Osteoblast (primary cell): ENCODE results near the gene ANKRD26. TPM values are rescaled to one million over a fixed set of nuclear protein-coding genes. Genes with fewer than 3 reads are reported as not detected.

Experiments
- DNase-seq: peaks from one replicate; pipeline ENCODE4 v3.0.0; 2011; ENCODE audit warnings: low spot score, mixed read lengths; ENCODE audit not compliant: insufficient read length; ENCODE audit errors: missing footprints
- H2AFZ ChIP-seq: 2 replicates; pipeline ENCODE4 v1.6.0; 2011; ENCODE audit warnings: mild to moderate bottlenecking, low read length
- H3K27ac ChIP-seq: 2 replicates; pipeline ENCODE4 v1.5.1; 2011; ENCODE audit warnings: mild to moderate bottlenecking, low read depth, low read length, moderate library complexity
- H3K27me3 ChIP-seq: 2 replicates; pipeline ENCODE4 v1.6.0; 2012; ENCODE audit warnings: mild to moderate bottlenecking, control low read depth, inconsistent platforms, low read length, moderate library complexity; ENCODE audit not compliant: insufficient read depth
- H3K36me3 ChIP-seq: 2 replicates; pipeline ENCODE4 v1.5.1; 2011; ENCODE audit warnings: mild to moderate bottlenecking, low read length, control low read depth, moderate library complexity; ENCODE audit not compliant: insufficient read depth
- H3K4me1 ChIP-seq: 2 replicates; pipeline ENCODE4 v1.5.1; 2011; ENCODE audit warnings: mild to moderate bottlenecking, low read length, control low read depth, moderate library complexity; ENCODE audit not compliant: insufficient read depth
- H3K4me2 ChIP-seq: 2 replicates; pipeline ENCODE4 v1.6.0; 2011; ENCODE audit warnings: mild to moderate bottlenecking, low read length; ENCODE audit not compliant: insufficient read depth
- H3K4me3 ChIP-seq: fragments of 200-600 bp; sonication (generic); 3 replicates; pipeline ENCODE4 v1.5.1; 2012; ENCODE audit warnings: mild to moderate bottlenecking, low read length, inconsistent platforms; ENCODE audit not compliant: insufficient read depth
- H3K79me2 ChIP-seq: 2 replicates; pipeline ENCODE4 v1.6.0; 2012; ENCODE audit warnings: mild to moderate bottlenecking, low read length, control low read depth, inconsistent platforms; ENCODE audit not compliant: insufficient read depth
- H3K9me3 ChIP-seq: 2 replicates; pipeline ENCODE4 v1.5.1; 2011; ENCODE audit warnings: low read depth, low read length, control low read depth
- H4K20me1 ChIP-seq: 2 replicates; pipeline ENCODE4 v1.6.0; 2012; ENCODE audit warnings: mild to moderate bottlenecking, low read length, control low read depth; ENCODE audit not compliant: insufficient read depth
- total RNA-seq: library from RNA; depleted of rRNA; stranded (reverse); fragments of >200 nt; gene quantifications from 2 replicates; pipeline ENCODE4 v1.2.3, GENCODE V29; 2012
- TF ChIP-seq, protein P1 (sequence below): IDR thresholded peaks from 2 replicates; pipeline ENCODE4 v1.5.1; 2011; ENCODE audit warnings: mild to moderate bottlenecking, low read depth, low read length, moderate library complexity; ENCODE audit errors: extremely low read depth

The ANKRD26 gene
- total RNA-seq, 1 donor, result 10.9 TPM

DNA sequence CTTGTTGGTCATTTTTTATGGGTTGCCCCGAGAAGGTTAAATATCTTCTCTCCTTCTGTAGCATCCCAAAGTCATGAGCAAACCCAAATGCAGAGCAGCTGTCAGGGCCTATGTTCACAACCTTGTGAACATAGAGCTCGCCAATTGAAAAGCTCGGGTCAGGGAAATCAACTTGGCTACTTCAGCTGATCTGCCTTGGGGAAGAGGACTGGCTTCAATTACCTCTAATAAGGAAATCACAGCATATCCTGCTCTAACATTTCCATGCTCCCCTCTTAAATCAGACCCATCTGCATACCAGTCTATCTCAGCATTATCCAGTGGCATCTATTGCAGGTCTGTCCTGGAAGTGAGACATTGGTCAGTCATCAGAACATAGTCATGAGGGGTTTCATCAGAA lies 105.6 kb downstream of the ANKRD26 start:
- no peak overlapping the region for H2AFZ ChIP-seq
- no peaks in the 10 kb centered on the region for H3K79me2 ChIP-seq
- H3K36me3 ChIP-seq, result no peaks in the 10 kb centered on the region
- H3K4me2 ChIP-seq, result no peak overlapping the region
- no peaks in the 10 kb centered on the region for H4K20me1 ChIP-seq
- H3K4me1 ChIP-seq, result no peaks in the 10 kb centered on the region
- TF ChIP-seq, protein P1, sequence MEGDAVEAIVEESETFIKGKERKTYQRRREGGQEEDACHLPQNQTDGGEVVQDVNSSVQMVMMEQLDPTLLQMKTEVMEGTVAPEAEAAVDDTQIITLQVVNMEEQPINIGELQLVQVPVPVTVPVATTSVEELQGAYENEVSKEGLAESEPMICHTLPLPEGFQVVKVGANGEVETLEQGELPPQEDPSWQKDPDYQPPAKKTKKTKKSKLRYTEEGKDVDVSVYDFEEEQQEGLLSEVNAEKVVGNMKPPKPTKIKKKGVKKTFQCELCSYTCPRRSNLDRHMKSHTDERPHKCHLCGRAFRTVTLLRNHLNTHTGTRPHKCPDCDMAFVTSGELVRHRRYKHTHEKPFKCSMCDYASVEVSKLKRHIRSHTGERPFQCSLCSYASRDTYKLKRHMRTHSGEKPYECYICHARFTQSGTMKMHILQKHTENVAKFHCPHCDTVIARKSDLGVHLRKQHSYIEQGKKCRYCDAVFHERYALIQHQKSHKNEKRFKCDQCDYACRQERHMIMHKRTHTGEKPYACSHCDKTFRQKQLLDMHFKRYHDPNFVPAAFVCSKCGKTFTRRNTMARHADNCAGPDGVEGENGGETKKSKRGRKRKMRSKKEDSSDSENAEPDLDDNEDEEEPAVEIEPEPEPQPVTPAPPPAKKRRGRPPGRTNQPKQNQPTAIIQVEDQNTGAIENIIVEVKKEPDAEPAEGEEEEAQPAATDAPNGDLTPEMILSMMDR, result no peak
- no peaks in the 10 kb centered on the region for H3K9me3 ChIP-seq
- DNase-seq, result no peak
- H3K27ac ChIP-seq, result no peak overlapping the region
- H3K27me3 ChIP-seq, result no peaks in the 10 kb centered on the region
- no peak overlapping the region for H3K4me3 ChIP-seq

DNA sequence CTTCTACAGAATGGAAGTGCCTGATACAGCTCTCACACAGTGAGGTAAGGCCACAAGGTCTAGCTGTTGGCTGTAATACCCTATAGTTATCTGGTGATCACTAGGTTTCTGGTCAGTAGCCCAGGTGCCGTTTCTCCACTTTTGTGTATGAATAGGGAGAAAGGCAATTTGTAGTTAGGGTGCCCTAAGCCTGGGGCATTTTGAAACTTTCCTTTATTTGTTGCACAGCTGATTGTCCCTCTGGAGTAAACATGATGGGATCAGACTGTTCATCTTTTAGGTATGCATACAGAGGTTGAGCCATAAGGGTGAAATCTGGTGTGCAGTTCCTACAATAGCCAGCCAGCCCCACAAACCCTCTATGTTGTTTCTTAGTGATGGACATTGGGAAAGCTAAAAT lies 112.4 kb downstream of the ANKRD26 start:
- Histone ChIP-seq H3K9me3 (no peaks in the 10 kb centered on the region), H3K4me1 (no peaks in the 10 kb centered on the region), H3K27ac (no peak overlapping the region), H3K4me2 (no peak overlapping the region), H3K27me3 (no peaks in the 10 kb centered on the region), H2AFZ (no peak overlapping the region), H3K36me3 (no peaks in the 10 kb centered on the region), H3K4me3 (no peak overlapping the region), H4K20me1 (no peaks in the 10 kb centered on the region), H3K79me2 (no peaks in the 10 kb centered on the region)
- DNase-seq, result no peak
- TF ChIP-seq, protein P1, result no peak

DNA sequence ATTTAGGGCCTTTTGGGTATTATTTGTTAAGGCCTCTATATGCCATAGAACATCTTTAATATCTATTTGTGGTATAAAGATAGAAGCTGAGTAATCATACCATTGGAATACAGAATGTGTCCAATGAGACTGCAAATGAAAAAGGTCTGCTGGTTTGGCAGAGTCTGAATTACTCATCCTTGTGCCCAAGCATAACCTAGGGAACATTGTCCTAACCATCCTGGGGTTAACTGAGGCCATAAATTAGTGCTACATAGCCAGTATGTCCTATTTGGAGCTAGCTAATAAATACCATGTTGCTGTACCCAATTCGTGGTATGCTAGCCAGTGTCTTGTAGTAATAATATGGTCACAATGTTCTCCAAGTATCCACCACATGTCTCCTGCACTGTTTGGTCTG lies 117.1 kb downstream of the ANKRD26 start:
- Histone ChIP-seq H3K36me3 (no peaks in the 10 kb centered on the region), H3K4me2 (no peak overlapping the region), H4K20me1 (no peaks in the 10 kb centered on the region), H3K4me1 (no peaks in the 10 kb centered on the region), H3K27me3 (no peaks in the 10 kb centered on the region), H3K9me3 (no peaks in the 10 kb centered on the region), H2AFZ (no peak overlapping the region), H3K79me2 (no peaks in the 10 kb centered on the region), H3K4me3 (no peak overlapping the region), H3K27ac (no peak overlapping the region)
- no peak for DNase-seq
- TF ChIP-seq, protein P1, result no peak

DNA sequence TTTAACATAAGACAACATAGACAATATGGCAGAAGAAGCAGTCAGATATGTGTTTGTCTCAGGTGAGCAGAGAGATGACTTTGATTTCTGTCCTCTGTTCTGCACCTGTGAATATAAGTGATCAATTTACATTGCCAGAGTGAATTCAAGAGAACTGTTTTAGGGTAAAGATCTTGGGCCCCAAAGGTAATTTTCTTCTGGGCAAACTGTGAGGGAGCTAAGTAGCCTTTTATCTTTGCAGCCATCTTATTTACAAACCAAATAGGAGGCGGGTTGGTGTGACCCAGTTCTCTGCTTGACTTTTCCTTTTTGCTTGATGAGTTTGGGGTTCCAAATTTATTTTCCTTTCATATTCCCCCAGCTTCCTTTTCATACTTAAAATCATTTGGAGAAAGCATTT lies 118.2 kb downstream of the ANKRD26 start:
- Histone ChIP-seq H3K27me3 (no peaks in the 10 kb centered on the region), H3K4me3 (no peak overlapping the region), H3K27ac (no peak overlapping the region), H4K20me1 (no peaks in the 10 kb centered on the region), H3K4me2 (no peak overlapping the region), H2AFZ (no peak overlapping the region), H3K9me3 (no peaks in the 10 kb centered on the region), H3K4me1 (no peaks in the 10 kb centered on the region), H3K36me3 (no peaks in the 10 kb centered on the region), H3K79me2 (no peaks in the 10 kb centered on the region)
- DNase-seq, result no peak
- TF ChIP-seq, protein P1, result no peak
